ENCODE measurements around the gene CSGALNACT2. TPM values are rescaled to one million over a fixed set of nuclear protein-coding genes. Genes with fewer than 3 reads are reported as not detected.

The CSGALNACT2 gene
- total and polyA plus RNA-seq, 10 of the 15 experiments (the other 5 are each of a cell fraction or from before 2014, with no cell fraction given) = 2.5 to 12.6 (median 8.7) TPM

DNA sequence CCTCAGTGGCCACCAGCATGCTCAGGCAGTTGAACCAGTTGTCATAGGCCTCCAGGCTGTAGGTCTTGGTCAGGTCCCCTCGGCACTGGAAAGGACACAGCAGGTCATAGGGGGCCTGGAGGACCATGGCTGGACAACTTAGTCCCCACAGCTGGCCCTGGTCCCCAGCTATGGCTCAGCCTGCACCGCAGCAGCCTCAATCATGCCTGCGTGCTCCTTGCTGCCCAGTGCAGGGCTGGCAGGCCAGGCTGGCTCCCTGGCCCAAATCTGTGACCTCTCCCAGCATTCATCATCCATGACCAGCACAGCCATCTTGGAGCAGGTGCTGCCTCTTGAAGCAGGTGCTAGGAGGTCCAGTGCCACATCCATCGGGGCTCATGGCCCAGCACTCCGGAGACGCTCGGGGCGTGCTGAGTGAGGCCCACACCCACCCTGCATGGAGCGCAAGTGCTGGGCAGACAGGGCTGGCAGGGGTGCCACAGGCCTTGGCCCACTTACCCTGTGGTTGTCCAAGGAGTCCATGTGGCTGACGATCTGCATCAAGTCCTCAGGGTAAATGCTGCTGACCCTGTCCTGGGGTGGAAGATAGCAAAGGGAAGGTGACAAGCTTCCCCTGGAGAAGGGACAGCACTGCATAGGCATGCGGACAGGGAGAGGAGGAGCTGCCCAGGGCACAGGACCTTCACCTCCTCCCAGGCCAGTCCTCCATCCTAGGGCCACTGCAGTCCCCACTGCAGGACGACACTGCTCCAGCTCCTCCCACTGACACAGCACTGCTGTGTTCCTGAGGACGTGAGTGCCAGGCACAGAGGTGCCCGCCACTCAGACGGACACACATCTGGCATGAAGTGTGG lies 61.7 kb downstream of the CSGALNACT2 start:
- ATAC-seq (no peak), DNase-seq (ENCODE audit: low read depth, low spot score) (no peak), FAIRE-seq (no peak)
- POLR2A ChIA-PET = no interaction called here
- H3K36me3 ChIP-seq (ENCODE audit: control insufficient read depth in 2 of 2, insufficient read depth in 2 of 2, low read length in 1 of 2) = no peaks in the 10 kb centered on the region
- H2AFZ ChIP-seq (ENCODE audit: control insufficient read depth, low read depth, low read length) = no peak overlapping the region
- TF ChIP-seq JUND (IDR thresholded peaks at IDR 0.05; ENCODE audit: low read depth, low read length) (no peak), POLR2A (IDR thresholded peaks at IDR 0.05; ENCODE audit: low read depth, low read length) (no peak), POLR2AphosphoS5 (IDR thresholded peaks at IDR 0.05; ENCODE audit: low read length) (no peak), KDM1A (IDR thresholded peaks at IDR 0.05; ENCODE audit: borderline replicate concordance) (no peak), BHLHE40 (IDR thresholded peaks at IDR 0.05; ENCODE audit: borderline replicate concordance in 1 of 2, low read depth in 2 of 2, low read length in 1 of 2) (no peak), SIX5 (IDR thresholded peaks at IDR 0.05; ENCODE audit: low read depth, low read length, severe bottlenecking) (no peak), TCF12 (IDR thresholded peaks at IDR 0.05; ENCODE audit: low read depth, low read length) (no peak), CHD1 (IDR thresholded peaks at IDR 0.05; ENCODE audit: low read depth, low read length) (no peak), SIN3A (IDR thresholded peaks at IDR 0.05; ENCODE audit: low read depth, low read length) (no peak), MXI1 (IDR thresholded peaks at IDR 0.05; ENCODE audit: low read depth, low read length) (no peak)
- TF ChIP-seq, protein P1, sequence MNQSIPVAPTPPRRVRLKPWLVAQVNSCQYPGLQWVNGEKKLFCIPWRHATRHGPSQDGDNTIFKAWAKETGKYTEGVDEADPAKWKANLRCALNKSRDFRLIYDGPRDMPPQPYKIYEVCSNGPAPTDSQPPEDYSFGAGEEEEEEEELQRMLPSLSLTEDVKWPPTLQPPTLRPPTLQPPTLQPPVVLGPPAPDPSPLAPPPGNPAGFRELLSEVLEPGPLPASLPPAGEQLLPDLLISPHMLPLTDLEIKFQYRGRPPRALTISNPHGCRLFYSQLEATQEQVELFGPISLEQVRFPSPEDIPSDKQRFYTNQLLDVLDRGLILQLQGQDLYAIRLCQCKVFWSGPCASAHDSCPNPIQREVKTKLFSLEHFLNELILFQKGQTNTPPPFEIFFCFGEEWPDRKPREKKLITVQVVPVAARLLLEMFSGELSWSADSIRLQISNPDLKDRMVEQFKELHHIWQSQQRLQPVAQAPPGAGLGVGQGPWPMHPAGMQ (IDR thresholded peaks at IDR 0.05; ENCODE audit: borderline replicate concordance) = no peak
- TF ChIP-seq, protein P2, sequence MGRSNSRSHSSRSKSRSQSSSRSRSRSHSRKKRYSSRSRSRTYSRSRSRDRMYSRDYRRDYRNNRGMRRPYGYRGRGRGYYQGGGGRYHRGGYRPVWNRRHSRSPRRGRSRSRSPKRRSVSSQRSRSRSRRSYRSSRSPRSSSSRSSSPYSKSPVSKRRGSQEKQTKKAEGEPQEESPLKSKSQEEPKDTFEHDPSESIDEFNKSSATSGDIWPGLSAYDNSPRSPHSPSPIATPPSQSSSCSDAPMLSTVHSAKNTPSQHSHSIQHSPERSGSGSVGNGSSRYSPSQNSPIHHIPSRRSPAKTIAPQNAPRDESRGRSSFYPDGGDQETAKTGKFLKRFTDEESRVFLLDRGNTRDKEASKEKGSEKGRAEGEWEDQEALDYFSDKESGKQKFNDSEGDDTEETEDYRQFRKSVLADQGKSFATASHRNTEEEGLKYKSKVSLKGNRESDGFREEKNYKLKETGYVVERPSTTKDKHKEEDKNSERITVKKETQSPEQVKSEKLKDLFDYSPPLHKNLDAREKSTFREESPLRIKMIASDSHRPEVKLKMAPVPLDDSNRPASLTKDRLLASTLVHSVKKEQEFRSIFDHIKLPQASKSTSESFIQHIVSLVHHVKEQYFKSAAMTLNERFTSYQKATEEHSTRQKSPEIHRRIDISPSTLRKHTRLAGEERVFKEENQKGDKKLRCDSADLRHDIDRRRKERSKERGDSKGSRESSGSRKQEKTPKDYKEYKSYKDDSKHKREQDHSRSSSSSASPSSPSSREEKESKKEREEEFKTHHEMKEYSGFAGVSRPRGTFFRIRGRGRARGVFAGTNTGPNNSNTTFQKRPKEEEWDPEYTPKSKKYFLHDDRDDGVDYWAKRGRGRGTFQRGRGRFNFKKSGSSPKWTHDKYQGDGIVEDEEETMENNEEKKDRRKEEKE (IDR thresholded peaks at IDR 0.05) = no peak
- no peaks in the 10 kb centered on the region for H3K9me3 ChIP-seq (replicated peaks; ENCODE audit: control insufficient read depth, insufficient read depth, low read length)
- no peak overlapping the region for H3K9ac ChIP-seq (ENCODE audit: control insufficient read depth, insufficient read depth, low read length)
- H3K79me2 ChIP-seq (ENCODE audit: control insufficient read depth, insufficient read depth, low read length) = no peaks in the 10 kb centered on the region
- no TSS peak for BruUV-seq (replicated peaks)
- no peaks in the 10 kb centered on the region for H3K4me1 ChIP-seq (ENCODE audit: control insufficient read depth, insufficient read depth, low read length)
- SMC1A ChIA-PET (ENCODE audit: uncharacterized antibody, unreplicated experiment) = no interaction called here
- H3K27ac ChIP-seq (ENCODE audit: control insufficient read depth, insufficient read depth) = no peak overlapping the region
- in situ Hi-C loops (cut with MboI) (loop anchor here (10.0 to 25.0 kb wide), 2 partner anchors 162 to 265 kb away; partner anchors contain the start of gene FXYD4), intact Hi-C loops (cut with micrococcal nuclease; ENCODE audit: unreplicated experiment) (loop anchor here (5.0 to 10.0 kb wide), 2 partner anchors 145 to 262 kb away; no protein-coding TSS in a partner anchor)
- CTCF ChIA-PET = interaction anchor here (1.0 kb wide), 1 partner anchor 89 kb away, joined by 3 read pairs; no protein-coding TSS in a partner anchor
- 60% methylated on average over 15 of the region's 15 CpGs for WGBS (ENCODE audit: insufficient coverage, insufficient replicate concordance, low lambda C conversion rate, missing lambda C conversion rate)
- RAD21 ChIA-PET (ENCODE audit: unreplicated experiment) = no interaction called here
- H4K20me1 ChIP-seq (ENCODE audit: control insufficient read depth, insufficient read depth) = peaks cover 2% of the 10 kb centered on the region; the same call in 1 of the 2 replicates
- no peak overlapping the region for H3K4me2 ChIP-seq (ENCODE audit: control insufficient read depth, insufficient read depth)
- no peak overlapping the region for H3K4me3 ChIP-seq
- H3K27me3 ChIP-seq (replicated peaks in 1 of 2; ENCODE audit: control insufficient read depth in 2 of 2, insufficient read depth in 2 of 2, low read length in 1 of 2) = no peaks in the 10 kb centered on the region
